GM23338 (cell line): Measurements from ENCODE around the gene SRCIN1. TPM values are rescaled to one million over a fixed set of nuclear protein-coding genes. Genes with fewer than 3 reads are reported as not detected.

Experiments used
- ATAC-seq: fragments of 200-7000 bp; cut with Tn5 transposase; 3 replicates; pipeline ENCODE4 v1.9.1; 2020
- DNase-seq: peaks from one replicate; pipeline ENCODE4 v3.0.0-alpha.2; 2015; ENCODE audit warnings: low spot score
- H2AFZ ChIP-seq: fragments of 200-600 bp; sonication (generic); 2 replicates; pipeline ENCODE4 v1.8.0; 2016; ENCODE audit warnings: antibody characterized with exemption, mild to moderate bottlenecking, moderate library complexity
- H3F3A ChIP-seq: fragments of 200-600 bp; sonication (generic); replicated peaks from 2 replicates; pipeline ENCODE4 v1.8.0; 2017; ENCODE audit warnings: antibody characterized with exemption, mixed run types, low read depth
- H3K27ac ChIP-seq: fragments of 200-600 bp; sonication (generic); 2 replicates; pipeline ENCODE4 v1.6.1; 2016; ENCODE audit warnings: low read depth
- H3K27me3 ChIP-seq: fragments of 200-600 bp; sonication (generic); 2 replicates; pipeline ENCODE4 v1.8.0; 2016; ENCODE audit warnings: mild to moderate bottlenecking, mixed run types, moderate library complexity; ENCODE audit not compliant: insufficient read depth
- H3K36me3 ChIP-seq: fragments of 200-600 bp; sonication (generic); 2 replicates; pipeline ENCODE4 v1.8.0; 2016; ENCODE audit warnings: mild to moderate bottlenecking; ENCODE audit not compliant: insufficient read depth
- H3K4me1 ChIP-seq: fragments of 200-600 bp; sonication (generic); 2 replicates; pipeline ENCODE4 v1.8.0; 2016; ENCODE audit warnings: mild to moderate bottlenecking, moderate library complexity; ENCODE audit not compliant: insufficient read depth
- H3K4me2 ChIP-seq: fragments of 200-600 bp; sonication (generic); 2 replicates; pipeline ENCODE4 v1.7.1; 2017; ENCODE audit warnings: mixed run types
- H3K4me3 ChIP-seq: fragments of 200-600 bp; sonication (generic); 2 replicates; pipeline ENCODE4 v1.6.1; 2016; ENCODE audit warnings: mixed run types
- H3K79me2 ChIP-seq: fragments of 200-600 bp; sonication (generic); replicated peaks from 2 replicates; pipeline ENCODE4 v1.8.0; 2017; ENCODE audit warnings: mild to moderate bottlenecking; ENCODE audit not compliant: insufficient read depth
- H3K9me2 ChIP-seq: fragments of 200-600 bp; sonication (generic); 2 replicates; pipeline ENCODE4 v1.8.0; 2017; ENCODE audit not compliant: insufficient read depth
- H4K20me1 ChIP-seq: fragments of 200-600 bp; sonication (generic); replicated peaks from 2 replicates; pipeline ENCODE4 v1.8.0; 2017; ENCODE audit warnings: mild to moderate bottlenecking; ENCODE audit not compliant: insufficient read depth
- H3K27ac Mint-ChIP-seq: 2 replicates; pipeline ENCODE4 v1.8.0; 2020; ENCODE audit warnings: inconsistent platforms, mild to moderate bottlenecking, moderate library complexity, mixed read lengths
- H3K27me3 Mint-ChIP-seq: 3 replicates; pipeline ENCODE4 v1.8.0; 2022; ENCODE audit warnings: low read depth, mild to moderate bottlenecking, moderate library complexity, mixed read lengths, inconsistent platforms; ENCODE audit not compliant: insufficient read depth, poor library complexity
- H3K36me3 Mint-ChIP-seq: 3 replicates; pipeline ENCODE4 v1.8.0; 2021; ENCODE audit warnings: low read depth, mild to moderate bottlenecking, inconsistent platforms, moderate library complexity, mixed read lengths
- H3K4me1 Mint-ChIP-seq: 3 replicates; pipeline ENCODE4 v1.8.0; 2020; ENCODE audit warnings: mild to moderate bottlenecking, inconsistent platforms, mixed read lengths
- H3K4me3 Mint-ChIP-seq: 3 replicates; pipeline ENCODE4 v1.8.0; 2021; ENCODE audit warnings: moderate library complexity, mild to moderate bottlenecking, inconsistent platforms, mixed read lengths
- H3K9me3 Mint-ChIP-seq: 3 replicates; pipeline ENCODE4 v1.8.0; 2020; ENCODE audit warnings: moderate library complexity, mild to moderate bottlenecking, inconsistent platforms, mixed read lengths
- CREB1 ChIP-seq: fragments of 250-450 bp; sonication (Bioruptor Pico); IDR thresholded peaks from 2 replicates; pipeline ENCODE4 v1.5.0; 2020; ENCODE audit warnings: low read depth, mild to moderate bottlenecking, moderate library complexity
- ETS1 ChIP-seq: IDR thresholded peaks from 2 replicates; pipeline ENCODE4 v1.6.1; 2016; ENCODE audit warnings: antibody characterized with exemption
- EZH2phosphoT487 ChIP-seq: fragments of 200-600 bp; sonication (generic); IDR thresholded peaks from one replicate; pipeline ENCODE4 v1.8.1; 2018; ENCODE audit warnings: antibody characterized with exemption; ENCODE audit not compliant: unreplicated experiment
- JUNB ChIP-seq: IDR thresholded peaks from one replicate; pipeline ENCODE4 v1.6.1; 2016; ENCODE audit warnings: antibody characterized with exemption; ENCODE audit not compliant: unreplicated experiment
- ZNF462 ChIP-seq: fragments of 250-450 bp; sonication (Bioruptor Pico); IDR thresholded peaks from 2 replicates; pipeline ENCODE4 v1.5.0; 2020; ENCODE audit warnings: mild to moderate bottlenecking, moderate library complexity
- polyA plus RNA-seq: library from polyadenylated mRNA; unstranded; fragments of >200 nt; fragmentation: Nextera tagmentation; extraction: Ambion mirVana; gene quantifications from 2 replicates; pipeline ENCODE4 v1.2.1, GENCODE V29; 2016
- total RNA-seq: library from RNA; depleted of rRNA; stranded (reverse); fragments of >200 nt; shearing (Covaris generic); gene quantifications from 2 replicates; pipeline ENCODE4 v1.2.3, GENCODE V29; 2014
- TF ChIP-seq, protein P1 (sequence below): IDR thresholded peaks from one replicate; pipeline ENCODE4 v1.6.1; 2018; ENCODE audit warnings: antibody characterized with exemption; ENCODE audit not compliant: unreplicated experiment

SRCIN1 gene
- total and polyA plus RNA-seq, 2 experiments from 2014 or later, result 0.87 to 2.2 TPM

GRCh38 chr17:38536661-38537060 lies 69.1 kb downstream of the SRCIN1 start (continued):
- TF ChIP-seq ZNF462 (CRISPR knock-in tag) (no peak), ETS1 (no peak), CREB1 (CRISPR knock-in tag) (no peak), JUNB (no peak), EZH2phosphoT487 (no peak)

- Histone ChIP-seq H3K4me2 (no peak overlapping the region), H3F3A (0 out of 2 replicates have a peak, but pooled peaks cover 7% of the 10 kb centered on the region), H3K27ac (no peak overlapping the region), H3K79me2 (no peaks in the 10 kb centered on the region), H3K4me1 (peaks cover 27% of the 10 kb centered on the region), H3K27me3 (no peaks in the 10 kb centered on the region), H4K20me1 (no peaks in the 10 kb centered on the region; the same call in 1 of the 2 replicates), H2AFZ (no peak overlapping the region), H3K9me2 (no peaks in the 10 kb centered on the region), H3K36me3 (no peaks in the 10 kb centered on the region), H3K4me3 (no peak overlapping the region)
- peaks cover 36% of the 10 kb centered on the region for H3K4me1 Mint-ChIP-seq
- no peak overlapping the region for H3K4me3 Mint-ChIP-seq
- no peak overlapping the region for H3K27ac Mint-ChIP-seq
- no peak for DNase-seq
- ATAC-seq, result no peak
- H3K9me3 Mint-ChIP-seq, result no peaks in the 10 kb centered on the region
- H3K36me3 Mint-ChIP-seq, result no peaks in the 10 kb centered on the region
- peaks cover 36% of the 10 kb centered on the region for H3K27me3 Mint-ChIP-seq
- no peak for TF ChIP-seq CREB1 (CRISPR knock-in tag)
- TF ChIP-seq, protein P1, sequence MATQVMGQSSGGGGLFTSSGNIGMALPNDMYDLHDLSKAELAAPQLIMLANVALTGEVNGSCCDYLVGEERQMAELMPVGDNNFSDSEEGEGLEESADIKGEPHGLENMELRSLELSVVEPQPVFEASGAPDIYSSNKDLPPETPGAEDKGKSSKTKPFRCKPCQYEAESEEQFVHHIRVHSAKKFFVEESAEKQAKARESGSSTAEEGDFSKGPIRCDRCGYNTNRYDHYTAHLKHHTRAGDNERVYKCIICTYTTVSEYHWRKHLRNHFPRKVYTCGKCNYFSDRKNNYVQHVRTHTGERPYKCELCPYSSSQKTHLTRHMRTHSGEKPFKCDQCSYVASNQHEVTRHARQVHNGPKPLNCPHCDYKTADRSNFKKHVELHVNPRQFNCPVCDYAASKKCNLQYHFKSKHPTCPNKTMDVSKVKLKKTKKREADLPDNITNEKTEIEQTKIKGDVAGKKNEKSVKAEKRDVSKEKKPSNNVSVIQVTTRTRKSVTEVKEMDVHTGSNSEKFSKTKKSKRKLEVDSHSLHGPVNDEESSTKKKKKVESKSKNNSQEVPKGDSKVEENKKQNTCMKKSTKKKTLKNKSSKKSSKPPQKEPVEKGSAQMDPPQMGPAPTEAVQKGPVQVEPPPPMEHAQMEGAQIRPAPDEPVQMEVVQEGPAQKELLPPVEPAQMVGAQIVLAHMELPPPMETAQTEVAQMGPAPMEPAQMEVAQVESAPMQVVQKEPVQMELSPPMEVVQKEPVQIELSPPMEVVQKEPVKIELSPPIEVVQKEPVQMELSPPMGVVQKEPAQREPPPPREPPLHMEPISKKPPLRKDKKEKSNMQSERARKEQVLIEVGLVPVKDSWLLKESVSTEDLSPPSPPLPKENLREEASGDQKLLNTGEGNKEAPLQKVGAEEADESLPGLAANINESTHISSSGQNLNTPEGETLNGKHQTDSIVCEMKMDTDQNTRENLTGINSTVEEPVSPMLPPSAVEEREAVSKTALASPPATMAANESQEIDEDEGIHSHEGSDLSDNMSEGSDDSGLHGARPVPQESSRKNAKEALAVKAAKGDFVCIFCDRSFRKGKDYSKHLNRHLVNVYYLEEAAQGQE, result no peak
These were observed 69.9 kb downstream of the SRCIN1 start for GRCh38 chr17:38535886-38536285.
